GM04503 (cell line): ENCODE results near the gene FHIT.

Experiments
- DNase-seq: peaks from one replicate; pipeline ENCODE4 v3.0.0-alpha.2; 2012; ENCODE audit warnings: low read depth

Gene FHIT

GRCh38 chr3:61169621-61170251 lies 81.5 kb downstream of the FHIT start:
- no peak for DNase-seq

- no peak for DNase-seq
Observed at GRCh38 chr3:61168286-61168685, 83.0 kb downstream of the FHIT start.

- no peak for DNase-seq
Observed at GRCh38 chr3:61162965-61163364, 88.3 kb downstream of the FHIT start.

GRCh38 chr3:61158667-61159066 lies 92.6 kb downstream of the FHIT start:
- no peak for DNase-seq

GRCh38 chr3:61158216-61158615 lies 93.0 kb downstream of the FHIT start:
- DNase-seq: no peak

GRCh38 chr3:61157414-61157813 lies 93.8 kb downstream of the FHIT start:
- DNase-seq: no peak

GRCh38 chr3:61155701-61156292 lies 95.5 kb downstream of the FHIT start:
- DNase-seq: no peak

- DNase-seq: no peak
Observed at GRCh38 chr3:61154457-61155198, 96.6 kb downstream of the FHIT start.

- DNase-seq: no peak
Observed at GRCh38 chr3:61152071-61152470, 99.2 kb downstream of the FHIT start.

- no peak for DNase-seq
Observed at GRCh38 chr3:61149236-61149635, 102.0 kb downstream of the FHIT start.

- no peak for DNase-seq
Observed at GRCh38 chr3:61146010-61146890, 105.0 kb downstream of the FHIT start.

- DNase-seq: no peak
Observed at GRCh38 chr3:61141697-61142096, 109.6 kb downstream of the FHIT start.

GRCh38 chr3:61141227-61141626 lies 110.0 kb downstream of the FHIT start:
- DNase-seq: no peak

- no peak for DNase-seq
Observed at GRCh38 chr3:61139686-61140085, 111.6 kb downstream of the FHIT start.

- no peak for DNase-seq
Observed at GRCh38 chr3:61138401-61138800, 112.9 kb downstream of the FHIT start.

- no peak for DNase-seq
Observed at GRCh38 chr3:61136191-61136590, 115.1 kb downstream of the FHIT start.

GRCh38 chr3:61134532-61134931 lies 116.7 kb downstream of the FHIT start:
- DNase-seq: no peak

GRCh38 chr3:61132062-61132461 lies 119.2 kb downstream of the FHIT start:
- DNase-seq: no peak

- no peak for DNase-seq
Observed at GRCh38 chr3:61118830-61119229, 132.4 kb downstream of the FHIT start.

GRCh38 chr3:61117045-61117898 lies 134.0 kb downstream of the FHIT start:
- no peak for DNase-seq

- DNase-seq: no peak
Observed at GRCh38 chr3:61114316-61114953, 136.8 kb downstream of the FHIT start.
